ENCODE data around the gene FOSB. TPM values are rescaled to one million over a fixed set of nuclear protein-coding genes. Genes with fewer than 3 reads are reported as not detected.

The FOSB gene
- total RNA-seq, 2 donors from 2014 or later: 2.5 to 6.4 TPM

DNA sequence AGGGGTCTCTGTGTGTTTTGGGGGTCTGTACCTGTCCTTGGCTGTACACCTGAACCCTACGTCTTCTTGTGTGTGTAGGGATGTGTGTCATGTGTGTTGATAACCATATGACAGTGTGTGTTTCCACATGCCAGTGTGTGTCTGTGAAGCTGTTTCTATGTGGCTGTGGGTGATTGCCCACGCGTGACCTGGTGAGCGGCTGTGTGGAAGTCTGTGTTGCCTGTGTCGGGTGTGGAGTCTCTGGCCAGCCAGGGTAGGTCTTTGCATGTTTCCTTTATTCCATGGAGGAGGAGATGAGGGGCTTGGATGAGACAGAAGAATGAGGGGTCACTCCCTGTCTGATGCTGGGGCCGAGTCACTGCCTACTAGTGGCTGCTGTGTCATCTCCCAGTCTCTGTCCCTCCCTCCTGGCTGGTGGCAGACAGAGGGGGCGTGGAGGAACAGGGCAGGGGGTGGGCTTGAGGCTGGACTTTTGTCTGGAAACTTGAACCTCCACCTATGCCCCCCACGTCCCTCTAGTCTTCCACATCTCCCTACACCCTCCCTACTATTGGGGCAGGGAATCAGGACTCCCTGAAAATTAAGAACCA lies 2.8 kb upstream of the FOSB start:
- Histone ChIP-seq H3K4me1 (replicated peaks) (peaks cover 9% of the 10 kb centered on the region), H3K27ac (no peak overlapping the region), H3K36me3 (no peaks in the 10 kb centered on the region), H3K9me3 (no peaks in the 10 kb centered on the region), H3K4me3 (no peak overlapping the region), H3K27me3 (replicated peaks; ENCODE audit: insufficient read depth) (no peaks in the 10 kb centered on the region)
- TF ChIP-seq POLR2A (IDR thresholded peaks at IDR 0.05): no peak
- TF ChIP-seq POLR2AphosphoS5 (IDR thresholded peaks at IDR 0.05): no peak
- TF ChIP-seq, protein P1, sequence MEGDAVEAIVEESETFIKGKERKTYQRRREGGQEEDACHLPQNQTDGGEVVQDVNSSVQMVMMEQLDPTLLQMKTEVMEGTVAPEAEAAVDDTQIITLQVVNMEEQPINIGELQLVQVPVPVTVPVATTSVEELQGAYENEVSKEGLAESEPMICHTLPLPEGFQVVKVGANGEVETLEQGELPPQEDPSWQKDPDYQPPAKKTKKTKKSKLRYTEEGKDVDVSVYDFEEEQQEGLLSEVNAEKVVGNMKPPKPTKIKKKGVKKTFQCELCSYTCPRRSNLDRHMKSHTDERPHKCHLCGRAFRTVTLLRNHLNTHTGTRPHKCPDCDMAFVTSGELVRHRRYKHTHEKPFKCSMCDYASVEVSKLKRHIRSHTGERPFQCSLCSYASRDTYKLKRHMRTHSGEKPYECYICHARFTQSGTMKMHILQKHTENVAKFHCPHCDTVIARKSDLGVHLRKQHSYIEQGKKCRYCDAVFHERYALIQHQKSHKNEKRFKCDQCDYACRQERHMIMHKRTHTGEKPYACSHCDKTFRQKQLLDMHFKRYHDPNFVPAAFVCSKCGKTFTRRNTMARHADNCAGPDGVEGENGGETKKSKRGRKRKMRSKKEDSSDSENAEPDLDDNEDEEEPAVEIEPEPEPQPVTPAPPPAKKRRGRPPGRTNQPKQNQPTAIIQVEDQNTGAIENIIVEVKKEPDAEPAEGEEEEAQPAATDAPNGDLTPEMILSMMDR (IDR thresholded peaks at IDR 0.05): no peak
- intact Hi-C loops (cut with DNase I): no loop called here
- 66% methylated on average over 8 of the region's 8 CpGs for WGBS
- DNase-seq (ENCODE audit: low spot score): no peak

DNA sequence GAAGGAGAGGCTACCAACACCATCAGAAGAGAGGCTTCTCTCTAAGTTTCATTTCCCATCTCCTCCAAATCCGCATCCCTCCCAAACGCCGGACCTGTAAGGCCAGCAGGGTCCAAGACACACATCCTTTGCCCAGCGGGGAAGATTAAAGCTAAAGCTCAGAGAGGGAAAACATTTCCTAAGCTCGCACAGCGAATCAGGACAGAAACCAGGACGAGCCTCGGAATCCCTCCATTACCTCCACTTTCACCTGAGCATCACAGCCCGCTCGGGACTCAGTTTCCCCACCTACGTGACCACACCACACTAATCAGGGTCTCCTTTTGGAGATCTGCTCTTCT lies 711 bp upstream of the FOSB start:
- 2% methylated on average over 11 of the region's 11 CpGs for WGBS
- no peaks in the 10 kb centered on the region for H3K36me3 ChIP-seq
- no peaks in the 10 kb centered on the region for H3K9me3 ChIP-seq
- intact Hi-C loops (cut with DNase I): no loop called here
- H3K4me1 ChIP-seq (replicated peaks): peaks cover 10% of the 10 kb centered on the region
- TF ChIP-seq, protein P1 (IDR thresholded peaks at IDR 0.05): no peak
- TF ChIP-seq POLR2AphosphoS5 (IDR thresholded peaks at IDR 0.05): no peak
- TF ChIP-seq POLR2A (IDR thresholded peaks at IDR 0.05): no peak
- peak overlapping the region; percentile 54 to 67 for H3K4me3 ChIP-seq
- no peaks in the 10 kb centered on the region for H3K27me3 ChIP-seq (replicated peaks; ENCODE audit: insufficient read depth)
- H3K27ac ChIP-seq: peak overlapping the region; percentile 98 to 99
- no peak for DNase-seq (ENCODE audit: low spot score)

DNA sequence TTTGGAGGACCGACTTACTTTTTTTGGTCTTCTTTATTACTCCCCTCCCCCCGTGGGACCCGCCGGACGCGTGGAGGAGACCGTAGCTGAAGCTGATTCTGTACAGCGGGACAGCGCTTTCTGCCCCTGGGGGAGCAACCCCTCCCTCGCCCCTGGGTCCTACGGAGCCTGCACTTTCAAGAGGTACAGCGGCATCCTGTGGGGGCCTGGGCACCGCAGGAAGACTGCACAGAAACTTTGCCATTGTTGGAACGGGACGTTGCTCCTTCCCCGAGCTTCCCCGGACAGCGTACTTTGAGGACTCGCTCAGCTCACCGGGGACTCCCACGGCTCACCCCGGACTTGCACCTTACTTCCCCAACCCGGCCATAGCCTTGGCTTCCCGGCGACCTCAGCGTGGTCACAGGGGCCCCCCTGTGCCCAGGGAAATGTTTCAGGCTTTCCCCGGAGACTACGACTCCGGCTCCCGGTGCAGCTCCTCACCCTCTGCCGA lies 409 bp downstream of the FOSB start:
- Histone ChIP-seq H3K36me3 (no peaks in the 10 kb centered on the region), H3K4me1 (replicated peaks) (peaks cover 10% of the 10 kb centered on the region), H3K9me3 (no peaks in the 10 kb centered on the region), H3K27me3 (replicated peaks; ENCODE audit: insufficient read depth) (no peaks in the 10 kb centered on the region), H3K27ac (peak overlapping the region; percentile 98 to 99), H3K4me3 (peak overlapping the region; percentile 54 to 67)
- no peak for DNase-seq (ENCODE audit: low spot score)
- intact Hi-C loops (cut with DNase I): no loop called here
- 1% methylated on average over 31 of the region's 31 CpGs for WGBS
- TF ChIP-seq POLR2AphosphoS5 (IDR thresholded peaks at IDR 0.05): no peak
- TF ChIP-seq, protein P1 (IDR thresholded peaks at IDR 0.05): peak in 1 of 4 experiments; percentile 10

- Histone ChIP-seq H3K4me1 (replicated peaks) (peaks cover 10% of the 10 kb centered on the region), H3K4me3 (peak overlapping the region; percentile 54 to 67), H3K9me3 (no peaks in the 10 kb centered on the region), H3K27me3 (replicated peaks; ENCODE audit: insufficient read depth) (no peaks in the 10 kb centered on the region), H3K27ac (peak overlapping the region; percentile 98 to 99), H3K36me3 (no peaks in the 10 kb centered on the region)
- DNase-seq (ENCODE audit: low spot score): no peak
- intact Hi-C loops (cut with DNase I): no loop called here
- TF ChIP-seq POLR2A (IDR thresholded peaks at IDR 0.05) (no peak), POLR2AphosphoS5 (IDR thresholded peaks at IDR 0.05) (no peak)
- TF ChIP-seq, protein P1 (IDR thresholded peaks at IDR 0.05): no peak
- whole genome bisulfite sequencing: 1% methylated on average over 19 of the region's 19 CpGs
These were observed 971 bp downstream of the FOSB start for GRCh38 chr19:45468803-45469131.

All from prostate gland (tissue), 2 donors.